HepG2 (cell line): ENCODE data around the gene GSAP. TPM values are rescaled to one million over a fixed set of nuclear protein-coding genes. Genes with fewer than 3 reads are reported as not detected.

Experiments
- CSRNP1 ChIP-seq: sonication (generic); formaldehyde crosslinking; IDR thresholded peaks from 2 replicates; pipeline ENCODE4 v1.8.1; 2023; ENCODE audit warnings: mild to moderate bottlenecking, missing genetic modification reagents
- GATAD2A ChIP-seq: IDR thresholded peaks from 2 replicates; pipeline ENCODE4 v1.6.1; 2016
- KDM5B ChIP-seq: sonication (generic); formaldehyde crosslinking; IDR thresholded peaks from 2 replicates; pipeline ENCODE4 v1.4.0; 2020; ENCODE audit warnings: missing genetic modification reagents, mild to moderate bottlenecking, borderline replicate concordance
- MED13 ChIP-seq: sonication (generic); formaldehyde crosslinking; IDR thresholded peaks from 2 replicates; pipeline ENCODE4 v1.5.0; 2020; ENCODE audit warnings: missing genetic modification reagents
- PAF1 ChIP-seq: IDR thresholded peaks from 2 replicates; pipeline ENCODE4 v1.6.1; 2016; ENCODE audit warnings: missing genetic modification reagents, missing compliant biosample characterization
- PATZ1 ChIP-seq: sonication (generic); formaldehyde crosslinking; IDR thresholded peaks from 2 replicates; pipeline ENCODE4 v1.4.0; 2020; ENCODE audit warnings: missing genetic modification reagents
- ZBTB26 ChIP-seq: IDR thresholded peaks from 2 replicates; pipeline ENCODE4 v1.6.1; 2016; ENCODE audit warnings: missing compliant biosample characterization, missing genetic modification reagents, borderline replicate concordance
- ZNF230 ChIP-seq: sonication (generic); formaldehyde crosslinking; IDR thresholded peaks from 2 replicates; pipeline ENCODE4 v1.4.0; 2020; ENCODE audit warnings: mild to moderate bottlenecking, missing genetic modification reagents
- ZNF687 ChIP-seq: sonication (generic); formaldehyde crosslinking; IDR thresholded peaks from 2 replicates; pipeline ENCODE4 v1.5.1; 2020; ENCODE audit warnings: mild to moderate bottlenecking, missing genetic modification reagents, moderate library complexity
- ZNF777 ChIP-seq: sonication (generic); formaldehyde crosslinking; IDR thresholded peaks from 2 replicates; pipeline ENCODE4 v1.4.0; 2020; ENCODE audit warnings: missing genetic modification reagents
- ZNF780A ChIP-seq: sonication (generic); formaldehyde crosslinking; IDR thresholded peaks from 2 replicates; pipeline ENCODE4 v1.8.0; 2022; ENCODE audit warnings: mild to moderate bottlenecking, missing genetic modification reagents, moderate library complexity
- polyA plus RNA-seq, 8 experiments: library from polyadenylated mRNA; depleted of rRNA in 3 of 8; stranded (reverse) in 7 of 8; unstranded in 1 of 8; fragments of >200 nt; fragmentation: Illumina TruSeq in 4 of 8; extraction: Trizol in 4 of 8; gene quantifications; 2 replicates each; pipeline versions ENCODE4 v1.2.1 to v1.2.3, GENCODE V29; 2011 to 2016; ENCODE audit warnings: low read depth in 4 of 8, missing spikeins in 1 of 8, mixed read lengths in 1 of 8; ENCODE audit not compliant: insufficient read depth in 1 of 8
- total RNA-seq, 5 experiments: library from RNA; depleted of rRNA; stranded (reverse); fragments of >200 nt; fragmentation: Illumina TruSeq; extraction: Trizol; gene quantifications; 2 replicates each; pipeline ENCODE4 v1.2.3, GENCODE V29; 2016; ENCODE audit warnings: low read depth in 1 of 5
- TF ChIP-seq, protein P1 (sequence below): sonication (generic); formaldehyde crosslinking; IDR thresholded peaks from 2 replicates; pipeline ENCODE4 v1.5.0; 2020; ENCODE audit warnings: mild to moderate bottlenecking, missing genetic modification reagents, moderate library complexity
- TF ChIP-seq, protein P2 (sequence below): sonication (generic); formaldehyde crosslinking; IDR thresholded peaks from 2 replicates; pipeline ENCODE4 v1.8.1; 2022; ENCODE audit warnings: low read depth, mild to moderate bottlenecking, missing genetic modification reagents

The GSAP gene
- total and polyA plus RNA-seq, 2 of the 13 experiments (the other 11 are each of a cell fraction or from before 2014, with no cell fraction given), result 34.6 to 40.6 TPM

- peak; percentile 77 for TF ChIP-seq GATAD2A (CRISPR knock-in tag)
- TF ChIP-seq ZNF780A (CRISPR knock-in tag), result no peak
- no peak for TF ChIP-seq ZNF687 (CRISPR knock-in tag)
- TF ChIP-seq CSRNP1 (CRISPR knock-in tag), result no peak
- no peak for TF ChIP-seq ZBTB26
- no peak for TF ChIP-seq ZNF230
- no peak for TF ChIP-seq KDM5B (CRISPR knock-in tag)
- 0 out of 2 replicates have a peak, but pooled peaks have one; percentile 19 for TF ChIP-seq ZNF777
- TF ChIP-seq PAF1 (CRISPR knock-in tag), result no peak
- TF ChIP-seq, protein P1, sequence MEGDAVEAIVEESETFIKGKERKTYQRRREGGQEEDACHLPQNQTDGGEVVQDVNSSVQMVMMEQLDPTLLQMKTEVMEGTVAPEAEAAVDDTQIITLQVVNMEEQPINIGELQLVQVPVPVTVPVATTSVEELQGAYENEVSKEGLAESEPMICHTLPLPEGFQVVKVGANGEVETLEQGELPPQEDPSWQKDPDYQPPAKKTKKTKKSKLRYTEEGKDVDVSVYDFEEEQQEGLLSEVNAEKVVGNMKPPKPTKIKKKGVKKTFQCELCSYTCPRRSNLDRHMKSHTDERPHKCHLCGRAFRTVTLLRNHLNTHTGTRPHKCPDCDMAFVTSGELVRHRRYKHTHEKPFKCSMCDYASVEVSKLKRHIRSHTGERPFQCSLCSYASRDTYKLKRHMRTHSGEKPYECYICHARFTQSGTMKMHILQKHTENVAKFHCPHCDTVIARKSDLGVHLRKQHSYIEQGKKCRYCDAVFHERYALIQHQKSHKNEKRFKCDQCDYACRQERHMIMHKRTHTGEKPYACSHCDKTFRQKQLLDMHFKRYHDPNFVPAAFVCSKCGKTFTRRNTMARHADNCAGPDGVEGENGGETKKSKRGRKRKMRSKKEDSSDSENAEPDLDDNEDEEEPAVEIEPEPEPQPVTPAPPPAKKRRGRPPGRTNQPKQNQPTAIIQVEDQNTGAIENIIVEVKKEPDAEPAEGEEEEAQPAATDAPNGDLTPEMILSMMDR (CRISPR knock-in tag), result no peak
- TF ChIP-seq, protein P2, sequence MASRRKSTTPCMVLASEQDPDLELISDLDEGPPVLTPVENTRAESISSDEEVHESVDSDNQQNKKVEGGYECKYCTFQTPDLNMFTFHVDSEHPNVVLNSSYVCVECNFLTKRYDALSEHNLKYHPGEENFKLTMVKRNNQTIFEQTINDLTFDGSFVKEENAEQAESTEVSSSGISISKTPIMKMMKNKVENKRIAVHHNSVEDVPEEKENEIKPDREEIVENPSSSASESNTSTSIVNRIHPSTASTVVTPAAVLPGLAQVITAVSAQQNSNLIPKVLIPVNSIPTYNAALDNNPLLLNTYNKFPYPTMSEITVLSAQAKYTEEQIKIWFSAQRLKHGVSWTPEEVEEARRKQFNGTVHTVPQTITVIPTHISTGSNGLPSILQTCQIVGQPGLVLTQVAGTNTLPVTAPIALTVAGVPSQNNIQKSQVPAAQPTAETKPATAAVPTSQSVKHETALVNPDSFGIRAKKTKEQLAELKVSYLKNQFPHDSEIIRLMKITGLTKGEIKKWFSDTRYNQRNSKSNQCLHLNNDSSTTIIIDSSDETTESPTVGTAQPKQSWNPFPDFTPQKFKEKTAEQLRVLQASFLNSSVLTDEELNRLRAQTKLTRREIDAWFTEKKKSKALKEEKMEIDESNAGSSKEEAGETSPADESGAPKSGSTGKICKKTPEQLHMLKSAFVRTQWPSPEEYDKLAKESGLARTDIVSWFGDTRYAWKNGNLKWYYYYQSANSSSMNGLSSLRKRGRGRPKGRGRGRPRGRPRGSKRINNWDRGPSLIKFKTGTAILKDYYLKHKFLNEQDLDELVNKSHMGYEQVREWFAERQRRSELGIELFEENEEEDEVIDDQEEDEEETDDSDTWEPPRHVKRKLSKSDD (CRISPR knock-in tag), result no peak
- peak; percentile 85; the same call in 1 of the 2 replicates for TF ChIP-seq MED13 (CRISPR knock-in tag)
- no peak for TF ChIP-seq PATZ1 (CRISPR knock-in tag)
Observed at GRCh38 chr7:77409005-77409738, 7.0 kb downstream of the GSAP start (continued).
